ENCODE measurements around the gene ITGA2B. TPM values are rescaled to one million over a fixed set of nuclear protein-coding genes. Genes with fewer than 3 reads are reported as not detected.
"Not testable (repeated sequence)": the region's sequence is repeated elsewhere in the genome, so short reads cannot be mapped to it uniquely, and the experiment has no call there.

The ITGA2B gene
- total RNA-seq, 1 experiment from 2014 or later, result 0.67 TPM

- no peak for DNase-seq
- peaks cover 4% of the 10 kb centered on the region for H3K4me1 ChIP-seq
- no peaks in the 10 kb centered on the region for H3K9me3 ChIP-seq (replicated peaks)
- no peak overlapping the region for H3K27ac ChIP-seq
- H3K36me3 ChIP-seq, result no peaks in the 10 kb centered on the region
- H3K27me3 ChIP-seq, result no peaks in the 10 kb centered on the region
- no peak overlapping the region for H3K4me3 ChIP-seq
Measured at GRCh38 chr17:44367231-44367979, 22.0 kb downstream of the ITGA2B start.

- H3K27me3 ChIP-seq, DNase-seq, H3K4me3 ChIP-seq: not testable (repeated sequence)
Measured at GRCh38 chr17:44365051-44365450, 24.4 kb downstream of the ITGA2B start.

GRCh38 chr17:44363613-44364159, 25.8 kb downstream of the ITGA2B start, which contains the start of gene FAM171A2:
FAM171A2 (minus strand) TSS chr17:44363853; CDS start chr17:44363714, 139 bp downstream.
- Histone ChIP-seq H3K9me3 (replicated peaks) (no peaks in the 10 kb centered on the region), H3K36me3 (no peaks in the 10 kb centered on the region), H3K4me3 (peak within 1 kb of the TSS; percentile 80), H3K27ac (peak within 1 kb of the TSS; percentile 34; the same call in 1 of the 2 replicates), H3K27me3 (no peaks in the 10 kb centered on the region), H3K4me1 (peaks cover 22% of the 10 kb centered on the region)
- peak; percentile 71 to 80 for DNase-seq

More at GRCh38 chr17:44365051-44365450, 24.4 kb downstream of the ITGA2B start:
- not testable (repeated sequence) for H3K27ac ChIP-seq; H3K9me3 ChIP-seq (replicated peaks); H3K36me3 ChIP-seq
- peaks cover 22% of the 10 kb centered on the region for H3K4me1 ChIP-seq

GRCh38 chr17:44362949-44363612, 26.4 kb downstream of the ITGA2B start:
- H3K36me3 ChIP-seq, result no peaks in the 10 kb centered on the region
- H3K4me3 ChIP-seq, result peak overlapping the region; percentile 80
- H3K4me1 ChIP-seq, result peaks cover 22% of the 10 kb centered on the region
- DNase-seq, result peak; percentile 36 to 49
- H3K9me3 ChIP-seq (replicated peaks), result no peaks in the 10 kb centered on the region
- peak overlapping the region; percentile 34; the same call in 1 of the 2 replicates for H3K27ac ChIP-seq
- no peaks in the 10 kb centered on the region for H3K27me3 ChIP-seq

DNA sequence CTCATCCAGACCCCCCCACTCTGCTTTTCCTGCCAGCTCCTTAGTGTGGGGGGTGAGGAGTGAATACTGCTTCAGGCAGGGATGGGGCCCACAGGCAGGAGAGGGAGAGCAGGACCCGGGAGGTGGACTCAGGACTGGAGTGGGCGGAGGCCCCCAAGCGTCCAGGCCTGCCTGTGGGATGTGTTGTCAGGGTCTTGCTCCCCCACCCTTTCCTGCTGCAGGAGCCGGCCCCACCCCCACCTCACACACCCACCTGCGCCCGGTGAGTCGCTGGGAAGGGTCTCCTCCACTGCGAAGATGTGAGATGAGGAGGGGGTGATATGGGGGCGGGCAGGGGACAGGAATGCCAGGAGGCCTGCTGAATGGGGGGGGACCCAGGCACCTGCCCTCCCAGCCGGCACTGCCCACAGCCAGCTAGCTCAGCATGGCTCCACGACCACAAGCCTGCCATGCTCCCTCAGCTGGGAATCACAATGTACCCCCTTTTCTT, 26.9 kb downstream of the ITGA2B start:
- Histone ChIP-seq H3K27me3 (no peaks in the 10 kb centered on the region), H3K4me1 (peaks cover 22% of the 10 kb centered on the region), H3K27ac (peak overlapping the region; percentile 34; the same call in 1 of the 2 replicates), H3K9me3 (replicated peaks) (no peaks in the 10 kb centered on the region), H3K4me3 (peak overlapping the region; percentile 80), H3K36me3 (no peaks in the 10 kb centered on the region)
- peak; percentile 31 to 47 for DNase-seq

DNA sequence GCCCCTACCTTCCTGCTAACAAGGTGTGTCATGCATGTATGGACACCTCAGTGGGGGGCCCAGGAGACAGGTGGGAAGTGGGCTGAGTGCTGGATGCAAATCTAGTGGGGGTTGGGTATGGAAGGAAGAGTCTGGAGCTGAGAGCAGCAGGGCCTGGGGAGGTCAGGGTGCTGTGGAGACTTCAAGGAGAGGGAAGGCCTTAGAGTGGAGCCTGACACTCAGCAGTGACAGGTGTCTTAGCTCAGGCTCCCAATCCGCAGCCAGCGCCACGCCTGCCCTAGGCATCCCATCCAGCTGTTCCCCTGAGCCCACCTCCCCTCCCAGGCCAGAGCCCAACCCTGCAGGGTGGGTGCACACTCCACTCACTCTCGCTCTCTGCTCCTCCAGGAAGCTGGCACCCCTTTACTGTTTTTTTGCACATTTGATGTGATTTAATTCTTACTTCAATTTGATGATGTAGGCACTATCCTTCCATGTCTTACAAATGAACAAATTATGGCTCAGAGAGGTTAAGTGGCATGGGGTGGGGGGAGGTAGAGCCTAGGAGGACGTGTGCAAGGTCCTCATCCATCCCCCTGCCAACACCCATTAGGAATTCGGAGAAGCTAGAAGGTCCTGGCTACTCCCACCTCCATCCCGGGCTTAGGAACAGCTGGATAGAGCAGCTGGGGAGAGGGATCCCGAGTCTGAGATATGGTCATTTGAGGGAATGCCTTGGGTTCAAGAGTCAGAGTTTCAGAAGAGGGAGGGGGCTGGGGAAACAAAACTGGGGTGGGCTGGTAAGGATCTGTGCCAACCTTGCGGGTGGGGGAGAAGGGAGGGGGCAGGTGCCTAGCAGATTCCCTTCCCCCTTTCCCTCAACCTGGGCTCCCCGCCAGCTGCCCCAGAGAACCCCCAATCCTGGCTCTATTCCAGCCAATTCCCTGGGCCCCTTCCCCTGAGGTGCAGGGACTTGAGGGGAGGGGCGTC, 27.9 kb downstream of the ITGA2B start:
- Histone ChIP-seq H3K27ac (no peak overlapping the region), H3K4me1 (peaks cover 22% of the 10 kb centered on the region), H3K4me3 (no peak overlapping the region; the same call in 1 of the 2 replicates), H3K36me3 (no peaks in the 10 kb centered on the region), H3K27me3 (no peaks in the 10 kb centered on the region), H3K9me3 (replicated peaks) (no peaks in the 10 kb centered on the region)
- DNase-seq, result peak; percentile 60 to 76

GRCh38 chr17:44360826-44361225, 28.6 kb downstream of the ITGA2B start:
- no peaks in the 10 kb centered on the region for H3K27me3 ChIP-seq
- H3K9me3 ChIP-seq (replicated peaks), result no peaks in the 10 kb centered on the region
- no peaks in the 10 kb centered on the region for H3K36me3 ChIP-seq
- DNase-seq, result peak; percentile 63 to 65
- H3K27ac ChIP-seq, result no peak overlapping the region
- H3K4me1 ChIP-seq, result peaks cover 22% of the 10 kb centered on the region
- H3K4me3 ChIP-seq, result no peak overlapping the region

DNA sequence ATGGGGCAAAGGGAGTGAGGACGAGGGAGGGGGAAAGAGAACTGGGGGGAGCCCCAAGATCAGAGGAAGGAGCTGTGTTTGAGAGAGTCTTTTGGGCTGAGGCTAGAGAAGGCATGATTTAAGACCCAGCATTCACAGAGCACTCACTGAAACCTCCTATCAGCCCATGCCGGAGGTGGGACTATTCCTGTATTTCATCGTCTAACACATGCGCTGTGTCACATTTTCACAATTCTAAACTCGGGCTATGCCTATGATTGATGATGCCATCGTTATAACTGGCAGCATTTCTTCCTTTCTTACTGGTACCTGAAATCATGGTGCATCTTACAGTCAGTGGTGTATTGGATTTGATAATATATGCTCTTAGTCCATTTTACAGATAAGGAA, 29.3 kb downstream of the ITGA2B start:
- Histone ChIP-seq H3K4me1 (peaks cover 22% of the 10 kb centered on the region), H3K4me3 (no peak overlapping the region), H3K27ac (no peak overlapping the region), H3K9me3 (replicated peaks) (no peaks in the 10 kb centered on the region), H3K36me3 (no peaks in the 10 kb centered on the region), H3K27me3 (no peaks in the 10 kb centered on the region)
- DNase-seq, result no peak

GRCh38 chr17:44359458-44360143, 29.8 kb downstream of the ITGA2B start:
- H3K36me3 ChIP-seq, result no peaks in the 10 kb centered on the region
- no peaks in the 10 kb centered on the region for H3K9me3 ChIP-seq (replicated peaks)
- no peaks in the 10 kb centered on the region for H3K27me3 ChIP-seq
- no peak overlapping the region for H3K4me3 ChIP-seq
- H3K27ac ChIP-seq, result no peak overlapping the region
- peaks cover 22% of the 10 kb centered on the region for H3K4me1 ChIP-seq
- no peak for DNase-seq

- H3K36me3 ChIP-seq, result no peaks in the 10 kb centered on the region
- DNase-seq, result no peak
- no peaks in the 10 kb centered on the region for H3K27me3 ChIP-seq
- no peaks in the 10 kb centered on the region for H3K9me3 ChIP-seq (replicated peaks)
- H3K4me1 ChIP-seq, result peaks cover 22% of the 10 kb centered on the region
- no peak overlapping the region for H3K4me3 ChIP-seq
- H3K27ac ChIP-seq, result no peak overlapping the region
Measured at GRCh38 chr17:44359006-44359405, 30.4 kb downstream of the ITGA2B start.

DNA sequence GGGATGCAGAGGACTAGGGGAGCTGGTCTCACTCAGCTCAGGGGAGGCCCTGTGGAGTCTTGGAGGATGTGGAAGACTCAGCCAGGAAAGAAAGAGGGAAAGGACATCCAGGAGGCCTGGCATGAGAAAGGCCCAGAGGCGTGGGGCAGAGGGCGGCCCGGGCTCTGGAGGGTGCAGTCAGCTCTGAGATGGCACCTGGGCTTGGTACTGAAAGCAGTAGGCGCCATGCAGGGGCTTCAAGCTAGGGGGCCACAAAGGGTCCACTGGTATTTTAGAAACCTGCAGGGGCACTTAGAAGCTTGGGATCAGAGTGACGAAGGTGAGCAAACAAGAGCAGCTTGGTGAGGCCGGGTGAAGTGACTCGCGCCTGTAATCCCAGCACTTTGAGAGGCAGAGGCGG, 31.4 kb downstream of the ITGA2B start:
- H3K27ac ChIP-seq, result no peak overlapping the region
- no peak for DNase-seq
- H3K36me3 ChIP-seq, result no peaks in the 10 kb centered on the region
- H3K9me3 ChIP-seq (replicated peaks), result no peaks in the 10 kb centered on the region
- H3K4me3 ChIP-seq, result no peak overlapping the region
- H3K27me3 ChIP-seq, result no peaks in the 10 kb centered on the region
- H3K4me1 ChIP-seq, result peaks cover 22% of the 10 kb centered on the region

DNA sequence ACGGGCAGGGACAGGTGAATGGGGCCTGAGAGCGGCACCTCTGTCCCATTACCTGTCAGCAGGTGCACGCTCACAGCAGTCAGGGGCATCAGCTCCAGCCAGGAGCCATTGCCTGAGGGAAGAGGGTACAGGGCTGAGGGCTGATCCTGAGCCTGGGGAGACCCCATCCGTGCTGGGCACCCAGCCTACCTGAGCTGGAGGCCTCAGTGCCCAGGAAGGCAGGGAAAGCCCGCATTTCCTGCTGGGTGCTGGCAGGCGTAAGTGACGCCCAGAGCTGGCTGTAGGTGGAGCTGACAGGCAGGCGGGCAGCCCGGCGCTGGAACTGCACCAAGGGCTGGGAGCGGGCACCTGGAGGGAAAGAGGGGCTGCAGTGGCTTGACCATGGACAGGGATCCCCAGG, 33.2 kb downstream of the ITGA2B start:
- Histone ChIP-seq H3K27me3 (no peaks in the 10 kb centered on the region), H3K4me1 (peaks cover 6% of the 10 kb centered on the region)
- no peak for DNase-seq

DNA sequence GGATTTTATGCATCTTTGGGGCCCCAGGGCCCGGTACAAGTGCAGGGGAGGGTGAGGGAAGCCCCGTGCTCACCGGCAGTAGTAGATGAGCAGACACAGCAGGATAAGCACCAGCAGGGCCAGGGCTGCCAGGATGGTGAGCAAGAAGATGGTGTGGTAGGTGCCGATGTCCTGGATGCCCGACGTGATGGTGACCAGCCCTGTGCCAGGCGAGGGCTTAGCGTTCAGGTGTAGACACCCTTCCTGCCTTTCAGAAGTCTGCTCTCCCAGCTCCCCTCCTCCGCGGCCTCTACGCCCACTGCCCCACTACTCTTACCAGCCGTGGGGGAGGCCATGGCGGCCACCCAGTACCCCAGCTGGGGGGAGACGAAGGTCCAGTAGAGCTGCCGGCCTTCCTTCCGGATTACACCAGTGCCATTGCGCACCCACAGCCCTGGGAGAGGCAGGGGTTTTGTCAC, 33.8 kb downstream of the ITGA2B start:
- Histone ChIP-seq H3K4me3 (no peak overlapping the region), H3K36me3 (0 out of 2 replicates have a peak, but pooled peaks cover 3% of the 10 kb centered on the region), H3K9me3 (replicated peaks) (no peaks in the 10 kb centered on the region), H3K27ac (no peak overlapping the region), H3K4me1 (peaks cover under 1% of the 10 kb centered on the region), H3K27me3 (no peaks in the 10 kb centered on the region)
- DNase-seq, result no peak

More for the DNA sequence above, 33.2 kb downstream of the ITGA2B start:
- H3K4me3 ChIP-seq, result no peak overlapping the region
- H3K9me3 ChIP-seq (replicated peaks), result no peaks in the 10 kb centered on the region
- no peak overlapping the region for H3K27ac ChIP-seq
- no peaks in the 10 kb centered on the region for H3K36me3 ChIP-seq
